ENCODE results near the gene EVI2A. TPM values are rescaled to one million over a fixed set of nuclear protein-coding genes. Genes with fewer than 3 reads are reported as not detected.
"Not testable (repeated sequence)": the region's sequence is repeated elsewhere in the genome, so short reads cannot be mapped to it uniquely, and the experiment has no call there.

EVI2A gene, protein sequence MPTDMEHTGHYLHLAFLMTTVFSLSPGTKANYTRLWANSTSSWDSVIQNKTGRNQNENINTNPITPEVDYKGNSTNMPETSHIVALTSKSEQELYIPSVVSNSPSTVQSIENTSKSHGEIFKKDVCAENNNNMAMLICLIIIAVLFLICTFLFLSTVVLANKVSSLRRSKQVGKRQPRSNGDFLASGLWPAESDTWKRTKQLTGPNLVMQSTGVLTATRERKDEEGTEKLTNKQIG
- total RNA-seq, result 1.0 TPM

DNA sequence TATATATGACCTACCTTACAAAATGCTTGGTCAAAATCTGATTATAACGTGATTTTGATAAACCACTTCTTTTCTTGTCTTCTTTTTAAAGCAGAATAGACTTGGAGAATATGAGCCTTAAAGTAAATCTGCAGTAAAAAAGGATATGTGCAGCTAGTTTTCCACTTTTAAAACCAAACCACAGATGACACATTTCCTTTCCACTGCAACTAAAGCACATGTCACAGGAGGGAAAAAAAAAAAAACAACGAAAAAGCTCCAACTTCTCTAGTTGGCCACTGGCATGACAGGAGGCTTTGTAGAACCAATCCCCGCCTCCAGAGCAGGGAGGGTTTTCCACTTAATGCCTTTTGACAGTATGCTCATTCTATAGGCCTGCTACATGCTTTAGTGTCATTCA, at the start of gene EVI2A:
Gene EVI2A (minus strand): TSS at position 142 of the 400 bp plus-strand sequence. CDS start 2,609 bp downstream, outside the sequence.
- no peak within 1 kb of the TSS for H3K4me3 ChIP-seq (ENCODE audit: low read length in 3 of 3)
- no peak within 1 kb of the TSS for H3K27ac ChIP-seq (ENCODE audit: low read depth, low read length)
- H3K9ac ChIP-seq (ENCODE audit: low read depth in 1 of 3, low read length in 3 of 3), result no peak within 1 kb of the TSS
- H3K4me1 ChIP-seq (ENCODE audit: control insufficient read depth in 3 of 3, insufficient read depth in 3 of 3, low read length in 3 of 3), result no peaks in the 10 kb centered on the region
- no peaks in the 10 kb centered on the region for H3K9me3 ChIP-seq (ENCODE audit: control insufficient read depth in 3 of 3, low read length in 3 of 3)
- peaks cover 3 to 6% (median 5%) of the 10 kb centered on the region in 3 donors for H3K36me3 ChIP-seq (ENCODE audit: control insufficient read depth in 3 of 3, insufficient read depth in 3 of 3, low read length in 3 of 3)
- H3K27me3 ChIP-seq (ENCODE audit: control insufficient read depth in 3 of 3, insufficient read depth in 3 of 3, low read length in 3 of 3), result no peaks in the 10 kb centered on the region

DNA sequence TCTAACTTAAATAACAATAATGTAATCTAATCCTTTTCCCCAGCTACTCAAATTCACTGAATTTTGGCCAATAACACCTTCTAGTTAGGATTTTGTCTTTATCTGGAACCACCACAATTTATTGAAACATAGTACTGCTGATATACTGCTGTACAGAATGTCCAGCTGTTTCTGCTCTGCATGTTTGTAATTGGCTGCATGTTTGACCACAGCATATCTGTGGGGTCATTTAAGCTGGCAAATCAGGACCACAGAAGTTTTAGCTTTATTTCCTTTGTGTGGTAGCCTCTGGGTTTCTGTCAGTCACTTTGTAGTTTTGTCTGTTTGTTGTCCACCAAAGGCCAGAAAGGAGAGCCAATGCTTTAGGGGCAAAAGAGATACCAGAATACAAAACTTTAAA, 47.8 kb upstream of the EVI2A start:
- H3K4me1 ChIP-seq (ENCODE audit: control insufficient read depth in 3 of 3, insufficient read depth in 3 of 3, low read length in 3 of 3), result no peaks in the 10 kb centered on the region
- no peak overlapping the region for H3K27ac ChIP-seq (ENCODE audit: low read depth, low read length)
- peaks cover 5 to 13% (median 10%) of the 10 kb centered on the region in 3 donors for H3K36me3 ChIP-seq (ENCODE audit: control insufficient read depth in 3 of 3, insufficient read depth in 3 of 3, low read length in 3 of 3)
- H3K9ac ChIP-seq (ENCODE audit: low read depth in 1 of 3, low read length in 3 of 3), result no peak overlapping the region
- H3K4me3 ChIP-seq (ENCODE audit: low read length in 3 of 3), result no peak overlapping the region
- no peaks in the 10 kb centered on the region for H3K9me3 ChIP-seq (ENCODE audit: control insufficient read depth in 3 of 3, low read length in 3 of 3)
- no peaks in the 10 kb centered on the region for H3K27me3 ChIP-seq (ENCODE audit: control insufficient read depth in 3 of 3, insufficient read depth in 3 of 3, low read length in 3 of 3)

DNA sequence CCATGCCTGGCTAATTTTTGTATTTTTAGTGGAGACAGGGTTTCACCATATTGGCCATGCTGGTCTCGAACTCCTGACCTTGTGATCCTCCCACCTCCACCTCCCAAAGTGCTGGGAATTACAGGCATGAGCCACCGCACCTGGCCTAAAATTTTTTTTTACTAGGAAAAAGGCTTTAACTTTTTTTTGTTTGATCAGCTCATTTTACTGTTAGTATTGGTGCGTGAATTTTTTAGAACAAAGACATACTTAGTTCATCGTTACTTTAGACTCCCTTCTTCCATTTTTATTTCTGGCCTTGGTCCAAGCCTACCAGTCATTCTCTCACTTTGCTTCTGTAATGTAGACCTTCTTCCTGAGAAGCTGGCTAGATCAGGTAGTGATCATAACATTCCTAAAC, 44.7 kb upstream of the EVI2A start:
- Histone ChIP-seq H3K4me3 (ENCODE audit: low read length in 3 of 3) (no peak overlapping the region), H3K4me1 (ENCODE audit: control insufficient read depth in 3 of 3, insufficient read depth in 3 of 3, low read length in 3 of 3) (no peaks in the 10 kb centered on the region), H3K36me3 (ENCODE audit: control insufficient read depth in 3 of 3, insufficient read depth in 3 of 3, low read length in 3 of 3) (peaks cover 0 to 5% (median 4%) of the 10 kb centered on the region in 3 donors), H3K27me3 (ENCODE audit: control insufficient read depth in 3 of 3, insufficient read depth in 3 of 3, low read length in 3 of 3) (no peaks in the 10 kb centered on the region), H3K9me3 (ENCODE audit: control insufficient read depth in 3 of 3, low read length in 3 of 3) (no peaks in the 10 kb centered on the region), H3K9ac (ENCODE audit: low read depth in 1 of 3, low read length in 3 of 3) (no peak overlapping the region), H3K27ac (ENCODE audit: low read depth, low read length) (no peak overlapping the region)

DNA sequence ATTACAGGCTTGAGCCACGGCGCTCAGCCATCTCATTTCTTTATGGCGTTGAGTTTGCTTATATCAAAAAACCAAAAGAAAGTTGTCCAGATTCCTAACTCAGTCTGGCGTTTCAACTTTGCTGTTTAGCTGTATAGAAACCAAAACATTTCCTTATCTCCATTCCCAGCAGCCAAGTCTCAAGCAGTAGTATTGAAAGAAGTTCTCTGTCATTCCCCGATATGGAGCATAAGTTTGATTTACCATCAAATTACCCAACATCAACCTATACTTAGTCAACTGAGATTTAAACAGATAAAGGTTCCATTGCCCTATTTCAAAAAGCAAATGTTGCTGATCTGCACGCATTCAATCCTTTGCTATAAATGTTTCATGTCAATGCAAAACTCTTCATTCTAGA, 42.6 kb upstream of the EVI2A start:
- no peak overlapping the region for H3K4me3 ChIP-seq (ENCODE audit: low read length in 3 of 3)
- H3K36me3 ChIP-seq (ENCODE audit: control insufficient read depth in 3 of 3, insufficient read depth in 3 of 3, low read length in 3 of 3), result peaks cover 0 to 13% (median 11%) of the 10 kb centered on the region in 3 donors
- H3K27ac ChIP-seq (ENCODE audit: low read depth, low read length), result no peak overlapping the region
- no peaks in the 10 kb centered on the region for H3K9me3 ChIP-seq (ENCODE audit: control insufficient read depth in 3 of 3, low read length in 3 of 3)
- no peaks in the 10 kb centered on the region for H3K27me3 ChIP-seq (ENCODE audit: control insufficient read depth in 3 of 3, insufficient read depth in 3 of 3, low read length in 3 of 3)
- H3K9ac ChIP-seq (ENCODE audit: low read depth in 1 of 3, low read length in 3 of 3), result no peak overlapping the region
- H3K4me1 ChIP-seq (ENCODE audit: control insufficient read depth in 3 of 3, insufficient read depth in 3 of 3, low read length in 3 of 3), result no peaks in the 10 kb centered on the region

DNA sequence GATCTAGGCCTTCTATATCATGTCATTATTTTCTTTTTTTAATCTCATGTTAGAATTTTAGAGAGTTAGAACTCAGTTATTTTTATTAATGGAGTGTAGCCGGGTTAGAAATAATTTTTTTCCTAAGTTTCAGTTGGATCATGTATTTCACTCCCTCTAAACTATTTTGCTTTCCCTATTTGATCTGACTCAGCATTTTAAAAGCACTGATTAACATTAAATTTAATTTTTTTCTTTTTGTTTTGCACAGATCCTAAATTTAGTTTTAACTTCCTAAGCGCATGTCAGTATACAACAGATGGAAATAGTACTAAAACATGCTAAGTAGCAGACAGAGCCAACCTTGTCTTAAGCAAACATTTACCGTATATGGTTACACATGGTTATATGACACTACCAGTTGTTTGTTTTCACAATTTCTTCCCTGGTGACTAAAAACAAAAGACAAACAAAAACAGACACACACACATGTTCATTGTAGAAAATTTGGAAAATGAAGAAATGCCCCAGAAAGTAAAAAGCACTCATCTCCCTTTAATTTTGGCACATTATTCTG, 36.5 kb upstream of the EVI2A start:
- Histone ChIP-seq H3K9me3 (ENCODE audit: control insufficient read depth in 3 of 3, low read length in 3 of 3) (no peaks in the 10 kb centered on the region), H3K9ac (ENCODE audit: low read depth in 1 of 3, low read length in 3 of 3) (no peak overlapping the region), H3K36me3 (ENCODE audit: control insufficient read depth in 3 of 3, insufficient read depth in 3 of 3, low read length in 3 of 3) (peaks cover 4 to 26% (median 20%) of the 10 kb centered on the region in 3 donors), H3K4me3 (ENCODE audit: low read length in 3 of 3) (no peak overlapping the region), H3K4me1 (ENCODE audit: control insufficient read depth in 3 of 3, insufficient read depth in 3 of 3, low read length in 3 of 3) (no peaks in the 10 kb centered on the region), H3K27me3 (ENCODE audit: control insufficient read depth in 3 of 3, insufficient read depth in 3 of 3, low read length in 3 of 3) (no peaks in the 10 kb centered on the region), H3K27ac (ENCODE audit: low read depth, low read length) (no peak overlapping the region)

DNA sequence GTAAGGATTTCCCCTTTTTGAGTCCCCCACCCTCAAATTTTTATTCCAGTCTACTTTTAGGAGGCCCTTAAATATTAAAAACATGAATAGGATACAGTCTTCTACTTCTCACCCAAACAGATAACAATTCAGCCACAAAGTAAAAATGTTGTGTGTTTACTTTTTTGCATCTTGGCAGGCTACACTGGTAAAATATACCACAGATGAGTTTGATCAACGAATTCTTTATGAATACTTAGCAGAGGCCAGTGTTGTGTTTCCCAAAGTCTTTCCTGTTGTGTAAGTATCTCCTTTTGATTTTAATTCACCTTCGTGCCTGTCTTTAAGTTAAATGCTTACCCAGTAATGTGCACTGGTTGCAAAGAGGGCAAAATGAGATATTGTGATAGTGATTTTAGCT, 35.7 kb upstream of the EVI2A start:
- H3K9me3 ChIP-seq (ENCODE audit: control insufficient read depth in 3 of 3, low read length in 3 of 3), result no peaks in the 10 kb centered on the region
- no peak overlapping the region for H3K4me3 ChIP-seq (ENCODE audit: low read length in 3 of 3)
- H3K9ac ChIP-seq (ENCODE audit: low read depth in 1 of 3, low read length in 3 of 3), result no peak overlapping the region
- no peaks in the 10 kb centered on the region for H3K27me3 ChIP-seq (ENCODE audit: control insufficient read depth in 3 of 3, insufficient read depth in 3 of 3, low read length in 3 of 3)
- H3K4me1 ChIP-seq (ENCODE audit: control insufficient read depth in 3 of 3, insufficient read depth in 3 of 3, low read length in 3 of 3), result no peaks in the 10 kb centered on the region
- no peak overlapping the region for H3K27ac ChIP-seq (ENCODE audit: low read depth, low read length)
- H3K36me3 ChIP-seq (ENCODE audit: control insufficient read depth in 3 of 3, insufficient read depth in 3 of 3, low read length in 3 of 3), result peaks cover 4 to 31% (median 20%) of the 10 kb centered on the region in 3 donors

DNA sequence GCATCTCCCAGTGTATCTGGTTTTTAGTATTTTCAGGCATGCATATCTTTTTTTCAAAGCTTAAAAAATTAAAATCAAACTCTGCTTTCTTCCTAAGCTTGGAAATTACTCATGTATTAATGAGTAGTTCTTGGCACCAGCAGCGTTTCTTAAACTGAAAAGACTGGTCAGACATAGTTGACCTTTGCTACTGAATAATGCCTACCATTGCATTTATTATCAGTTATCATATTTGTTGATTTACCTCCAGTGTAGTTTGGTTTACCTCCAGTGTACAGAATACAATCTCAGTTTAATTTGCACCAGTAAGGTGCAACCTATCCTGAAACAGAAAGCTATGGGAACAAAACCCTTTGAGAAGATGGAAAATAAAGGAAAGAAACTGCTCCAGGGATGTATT, 34.5 kb upstream of the EVI2A start:
- Histone ChIP-seq H3K9me3 (ENCODE audit: control insufficient read depth in 3 of 3, low read length in 3 of 3) (no peaks in the 10 kb centered on the region), H3K9ac (ENCODE audit: low read depth in 1 of 3, low read length in 3 of 3) (no peak overlapping the region), H3K27me3 (ENCODE audit: control insufficient read depth in 3 of 3, insufficient read depth in 3 of 3, low read length in 3 of 3) (no peaks in the 10 kb centered on the region), H3K4me3 (ENCODE audit: low read length in 3 of 3) (no peak overlapping the region), H3K36me3 (ENCODE audit: control insufficient read depth in 3 of 3, insufficient read depth in 3 of 3, low read length in 3 of 3) (peaks cover 4 to 33% (median 18%) of the 10 kb centered on the region in 3 donors), H3K27ac (ENCODE audit: low read depth, low read length) (no peak overlapping the region), H3K4me1 (ENCODE audit: control insufficient read depth in 3 of 3, insufficient read depth in 3 of 3, low read length in 3 of 3) (no peaks in the 10 kb centered on the region)

DNA sequence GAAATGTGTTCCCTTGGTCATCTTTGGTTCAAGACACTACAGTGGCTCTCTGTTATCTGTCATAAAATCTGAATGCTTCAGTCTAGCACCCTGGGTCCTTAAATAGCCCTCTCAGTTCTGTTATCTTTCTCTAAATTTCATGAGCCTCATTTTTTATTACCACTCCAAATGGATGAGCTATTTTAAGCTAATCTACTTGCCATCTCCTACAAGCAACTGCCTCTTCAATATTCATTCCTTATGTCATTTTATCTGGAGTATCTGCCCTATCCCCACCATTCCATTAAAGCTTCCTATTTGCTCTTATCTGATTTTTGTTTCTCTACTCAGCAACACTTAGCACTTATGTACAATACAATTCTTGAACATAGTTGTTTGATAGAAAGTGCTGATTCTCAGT, 28.0 kb upstream of the EVI2A start:
- H3K9me3 ChIP-seq (ENCODE audit: control insufficient read depth in 3 of 3, low read length in 3 of 3), result no peaks in the 10 kb centered on the region
- no peak overlapping the region for H3K9ac ChIP-seq (ENCODE audit: low read depth in 1 of 3, low read length in 3 of 3)
- no peaks in the 10 kb centered on the region for H3K4me1 ChIP-seq (ENCODE audit: control insufficient read depth in 3 of 3, insufficient read depth in 3 of 3, low read length in 3 of 3)
- no peaks in the 10 kb centered on the region for H3K27me3 ChIP-seq (ENCODE audit: control insufficient read depth in 3 of 3, insufficient read depth in 3 of 3, low read length in 3 of 3)
- H3K4me3 ChIP-seq (ENCODE audit: low read length in 3 of 3), result no peak overlapping the region
- H3K36me3 ChIP-seq (ENCODE audit: control insufficient read depth in 3 of 3, insufficient read depth in 3 of 3, low read length in 3 of 3), result peaks cover 5 to 21% (median 20%) of the 10 kb centered on the region in 3 donors
- H3K27ac ChIP-seq (ENCODE audit: low read depth, low read length), result no peak overlapping the region

DNA sequence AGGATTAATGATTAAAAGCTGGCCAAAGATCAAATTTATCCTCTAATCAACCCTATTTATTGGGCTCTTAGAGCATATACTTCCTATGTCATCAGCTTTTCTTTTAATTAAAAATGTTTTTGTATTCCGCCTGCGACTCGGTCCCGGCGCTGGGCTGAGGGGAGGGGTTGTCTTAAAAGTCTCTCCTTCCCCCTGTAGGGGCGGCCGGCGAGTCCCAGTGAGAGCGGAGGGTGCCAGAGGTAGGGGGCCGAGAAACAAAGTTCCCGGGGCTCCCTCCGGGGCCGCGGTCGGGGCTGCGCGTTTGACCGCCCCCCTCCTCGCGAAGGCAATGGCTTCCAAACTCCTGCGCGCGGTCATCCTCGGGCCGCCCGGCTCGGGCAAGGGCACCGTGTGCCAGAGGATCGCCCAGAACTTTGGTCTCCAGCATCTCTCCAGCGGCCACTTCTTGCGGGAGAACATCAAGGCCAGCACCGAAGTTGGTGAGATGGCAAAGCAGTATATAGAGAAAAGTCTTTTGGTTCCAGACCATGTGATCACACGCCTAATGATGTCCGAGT, 23.8 kb upstream of the EVI2A start:
- not testable (repeated sequence) for H3K9ac ChIP-seq (ENCODE audit: low read depth in 1 of 3, low read length in 3 of 3); H3K27ac ChIP-seq (ENCODE audit: low read depth, low read length); H3K4me1 ChIP-seq (ENCODE audit: control insufficient read depth in 3 of 3, insufficient read depth in 3 of 3, low read length in 3 of 3); H3K27me3 ChIP-seq (ENCODE audit: control insufficient read depth in 3 of 3, insufficient read depth in 3 of 3, low read length in 3 of 3); H3K9me3 ChIP-seq (ENCODE audit: control insufficient read depth in 3 of 3, low read length in 3 of 3); H3K4me3 ChIP-seq (ENCODE audit: low read length in 3 of 3)
- H3K36me3 ChIP-seq (ENCODE audit: control insufficient read depth in 3 of 3, insufficient read depth in 3 of 3, low read length in 3 of 3), result peaks cover 6 to 21% (median 7%) of the 10 kb centered on the region in 3 donors

DNA sequence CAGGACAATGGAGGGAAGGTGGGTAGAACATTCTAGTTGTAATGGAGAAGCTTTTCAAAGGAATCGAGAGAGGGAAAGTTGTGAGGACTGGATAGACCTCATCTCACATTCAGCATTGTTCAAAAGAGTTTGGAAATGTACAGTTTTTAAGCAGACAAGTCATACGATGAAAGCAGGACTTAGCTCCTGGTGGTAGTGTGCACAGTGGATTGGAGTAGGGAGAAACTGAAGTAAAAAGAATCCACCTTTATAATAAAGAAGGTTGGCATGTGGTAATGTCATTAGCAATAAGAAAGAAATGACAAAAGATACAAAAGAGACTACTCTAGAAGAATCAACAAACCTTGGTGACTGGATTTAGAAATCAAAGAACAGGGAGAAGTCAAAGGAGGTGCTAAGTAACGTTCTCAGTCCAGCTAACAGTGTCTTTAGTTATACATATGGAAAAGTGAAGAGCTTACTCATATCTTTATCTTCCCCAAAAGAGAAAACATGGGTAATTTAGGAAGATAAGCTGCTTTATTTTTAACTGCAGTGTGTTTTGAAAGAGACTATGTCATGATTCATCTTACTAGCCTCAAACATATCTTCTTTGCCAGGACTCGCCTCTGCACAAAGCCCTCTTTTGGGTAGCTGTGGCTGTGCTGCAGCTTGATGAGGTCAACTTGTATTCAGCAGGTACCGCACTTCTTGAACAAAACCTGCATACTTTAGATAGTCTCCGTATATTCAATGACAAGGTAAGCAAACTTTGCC, 18.7 kb upstream of the EVI2A start:
- H3K27me3 ChIP-seq (ENCODE audit: control insufficient read depth in 3 of 3, insufficient read depth in 3 of 3, low read length in 3 of 3), result no peaks in the 10 kb centered on the region
- no peak overlapping the region for H3K4me3 ChIP-seq (ENCODE audit: low read length in 3 of 3)
- no peak overlapping the region for H3K27ac ChIP-seq (ENCODE audit: low read depth, low read length)
- H3K4me1 ChIP-seq (ENCODE audit: control insufficient read depth in 3 of 3, insufficient read depth in 3 of 3, low read length in 3 of 3), result no peaks in the 10 kb centered on the region
- H3K9me3 ChIP-seq (ENCODE audit: control insufficient read depth in 3 of 3, low read length in 3 of 3), result no peaks in the 10 kb centered on the region
- no peak overlapping the region for H3K9ac ChIP-seq (ENCODE audit: low read depth in 1 of 3, low read length in 3 of 3)
- H3K36me3 ChIP-seq (ENCODE audit: control insufficient read depth in 3 of 3, insufficient read depth in 3 of 3, low read length in 3 of 3), result peaks cover 14 to 28% (median 16%) of the 10 kb centered on the region in 3 donors
